GM18520 (cell line): ENCODE results near the gene ACOT6.
"Not testable (repeated sequence)": the region's sequence is repeated elsewhere in the genome, so short reads cannot be mapped to it uniquely, and the experiment has no call there.

Experiments
- ATAC-seq: cut with Tn5 transposase; IDR thresholded peaks from one replicate; pipeline ENCODE4 v1.9.1; 2021; ENCODE audit not compliant: unreplicated experiment

ACOT6 gene

GRCh38 chr14:73644531-73645247, 32.4 kb downstream of the ACOT6 start, which contains the start of gene DNAL1:
TSS of gene DNAL1 (plus strand) at chr14:73644986. CDS start at chr14:73645040, 54 bp downstream.
- ATAC-seq: peak; percentile 90

GRCh38 chr14:73645248-73645610, 32.9 kb downstream of the ACOT6 start:
- ATAC-seq: no peak

- ATAC-seq: no peak
These were observed 38.7 kb downstream of the ACOT6 start for GRCh38 chr14:73651005-73651404.

GRCh38 chr14:73655851-73656250, 43.5 kb downstream of the ACOT6 start:
- ATAC-seq: no peak

- ATAC-seq: not testable (repeated sequence)
These were observed 46.9 kb downstream of the ACOT6 start for GRCh38 chr14:73659202-73659601.

- ATAC-seq: no peak
These were observed 48.2 kb downstream of the ACOT6 start for GRCh38 chr14:73660511-73660910.

GRCh38 chr14:73661872-73662271, 49.6 kb downstream of the ACOT6 start:
- ATAC-seq: no peak

GRCh38 chr14:73662487-73662943, 50.2 kb downstream of the ACOT6 start:
- no peak for ATAC-seq

- ATAC-seq: no peak
These were observed 51.4 kb downstream of the ACOT6 start for GRCh38 chr14:73663548-73664212.

- ATAC-seq: no peak
These were observed 52.8 kb downstream of the ACOT6 start for GRCh38 chr14:73665130-73665529.

- ATAC-seq: no peak
These were observed 54.3 kb downstream of the ACOT6 start for GRCh38 chr14:73666583-73666982.

- no peak for ATAC-seq
These were observed 55.5 kb downstream of the ACOT6 start for GRCh38 chr14:73667854-73668253.
